Measurements from ENCODE around the gene COL11A1. TPM values are rescaled to one million over a fixed set of nuclear protein-coding genes. Genes with fewer than 3 reads are reported as not detected.
"Not testable (repeated sequence)": the region's sequence is repeated elsewhere in the genome, so short reads cannot be mapped to it uniquely, and the experiment has no call there.

Gene COL11A1
- total RNA-seq, 1 experiment from 2014 or later: not detected

DNA sequence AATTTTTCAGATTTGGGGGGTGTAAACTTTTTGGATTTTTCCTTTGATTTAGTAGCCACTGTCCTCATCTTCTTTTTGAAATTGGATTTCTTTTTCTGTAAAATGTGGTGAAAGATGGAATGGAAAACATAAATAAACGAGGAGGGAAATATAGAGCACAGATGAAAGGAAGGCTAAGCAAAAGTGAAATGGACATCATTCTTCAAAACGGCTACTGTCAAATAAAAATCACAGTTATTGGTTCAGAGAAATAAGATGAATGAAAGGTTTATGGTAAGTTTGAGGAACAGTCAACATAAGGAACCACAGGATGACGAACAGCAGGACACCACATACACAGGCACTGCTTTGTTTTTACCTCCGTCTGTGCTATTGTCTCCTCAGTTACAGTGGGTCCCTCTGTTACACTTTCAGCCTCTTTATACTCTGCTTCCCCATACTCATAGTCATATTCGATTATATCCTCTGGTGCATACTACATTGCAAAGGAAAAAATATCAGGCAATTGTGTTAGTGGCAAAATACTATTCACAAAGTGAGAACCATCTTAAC lies 82.4 kb downstream of the COL11A1 start:
- H3K27me3 ChIP-seq: 0 out of 2 replicates have a peak, but pooled peaks cover 3% of the 10 kb centered on the region
- H3K4me1 ChIP-seq: no peaks in the 10 kb centered on the region
- DNase-seq: no peak
- H3K4me3 ChIP-seq: no peak overlapping the region
- no peak overlapping the region for H3K27ac ChIP-seq
- no peaks in the 10 kb centered on the region for H3K36me3 ChIP-seq
- no peaks in the 10 kb centered on the region; the same call in 1 of the 2 replicates for H3K9me3 ChIP-seq (replicated peaks)

DNA sequence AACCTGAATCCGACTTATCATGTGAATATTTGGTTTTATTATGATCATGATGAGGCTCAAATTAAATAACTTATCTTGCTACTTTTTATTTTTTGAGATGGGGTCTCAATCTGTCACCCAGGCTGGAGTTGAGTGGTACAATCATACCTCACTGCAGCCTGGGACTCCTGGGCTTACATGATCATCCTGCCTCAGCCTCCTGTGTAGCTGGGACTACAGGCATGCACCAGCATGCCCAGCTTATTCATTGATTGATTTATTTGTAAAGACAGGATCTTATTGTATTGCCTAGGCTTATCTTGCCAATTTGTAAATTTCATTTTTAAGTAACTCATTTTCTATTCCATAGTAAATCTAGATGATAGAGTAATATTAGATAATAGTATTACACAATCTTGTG lies 84.3 kb downstream of the COL11A1 start:
- no peak overlapping the region for H3K27ac ChIP-seq
- DNase-seq: no peak
- H3K9me3 ChIP-seq (replicated peaks): no peaks in the 10 kb centered on the region
- no peaks in the 10 kb centered on the region for H3K4me1 ChIP-seq
- 0 out of 2 replicates have a peak, but pooled peaks cover 3% of the 10 kb centered on the region for H3K27me3 ChIP-seq
- H3K4me3 ChIP-seq: no peak overlapping the region
- no peaks in the 10 kb centered on the region for H3K36me3 ChIP-seq

DNA sequence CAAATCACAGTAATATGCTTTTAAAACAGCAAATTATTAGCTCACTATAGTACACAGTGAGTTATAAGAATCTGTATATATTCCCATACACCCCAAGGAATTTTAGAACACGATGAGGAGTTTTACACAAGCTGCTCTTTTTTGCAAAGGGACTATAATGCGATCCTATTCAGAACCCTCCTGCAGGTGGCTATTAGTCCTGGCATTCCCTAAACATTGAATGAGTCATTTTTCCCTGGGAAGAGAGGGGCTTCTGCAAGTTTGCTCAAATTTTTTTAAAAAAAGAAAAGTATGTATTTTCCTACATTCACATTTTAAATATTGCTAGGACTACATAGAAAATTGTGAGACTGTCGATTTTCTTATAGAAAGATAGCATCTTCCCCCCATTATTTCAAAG lies 106.3 kb downstream of the COL11A1 start:
- Histone ChIP-seq H3K4me3 (no peak overlapping the region), H3K36me3 (no peaks in the 10 kb centered on the region), H3K27ac (no peak overlapping the region), H3K27me3 (no peaks in the 10 kb centered on the region), H3K9me3 (replicated peaks) (no peaks in the 10 kb centered on the region), H3K4me1 (no peaks in the 10 kb centered on the region)
- no peak for DNase-seq

DNA sequence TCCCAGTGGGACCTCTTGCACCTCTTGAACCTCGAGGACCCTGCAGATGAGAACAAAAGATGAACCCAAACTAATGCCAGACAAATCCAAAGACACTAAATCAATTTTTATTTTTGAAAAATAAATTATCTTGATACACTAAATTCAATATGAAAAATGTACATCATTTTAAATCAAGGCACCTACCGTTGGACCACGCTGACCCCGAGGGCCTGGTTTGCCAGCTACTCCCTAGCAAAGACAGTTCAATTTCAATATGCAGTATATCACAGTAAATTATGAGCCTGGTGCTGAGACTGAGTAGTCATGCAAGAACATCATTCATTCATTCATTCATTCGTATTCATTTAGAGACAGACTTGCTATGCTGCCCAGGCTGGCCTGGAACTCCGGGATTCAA lies 129.4 kb downstream of the COL11A1 start:
- H3K36me3 ChIP-seq: no peaks in the 10 kb centered on the region
- H3K9me3 ChIP-seq (replicated peaks): no peaks in the 10 kb centered on the region
- H3K27me3 ChIP-seq: peaks cover 5% of the 10 kb centered on the region; the same call in 1 of the 2 replicates
- no peak overlapping the region for H3K27ac ChIP-seq
- no peaks in the 10 kb centered on the region for H3K4me1 ChIP-seq
- no peak for DNase-seq
- H3K4me3 ChIP-seq: no peak overlapping the region

DNA sequence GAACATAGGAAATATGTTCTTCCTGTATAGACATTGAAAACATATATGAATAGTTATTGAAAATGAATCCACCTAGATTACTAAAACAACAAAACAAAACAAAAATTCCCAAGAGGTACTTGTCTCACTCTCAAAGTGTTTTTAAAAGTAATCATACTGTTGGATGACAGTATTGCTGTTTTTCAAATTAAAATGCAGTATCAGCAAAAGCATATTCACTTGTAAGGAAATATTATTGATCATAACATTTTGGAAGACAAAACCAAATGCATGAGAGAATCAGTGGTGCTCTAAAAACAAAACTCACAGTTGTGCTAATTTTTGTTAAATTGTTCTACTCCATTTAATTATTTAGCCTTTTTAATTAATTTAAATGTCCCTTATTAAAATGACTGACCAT lies 131.0 kb downstream of the COL11A1 start:
- H3K27ac ChIP-seq: no peak overlapping the region
- no peaks in the 10 kb centered on the region for H3K9me3 ChIP-seq (replicated peaks)
- DNase-seq: no peak
- no peaks in the 10 kb centered on the region for H3K36me3 ChIP-seq
- H3K4me3 ChIP-seq: no peak overlapping the region
- no peaks in the 10 kb centered on the region for H3K4me1 ChIP-seq
- H3K27me3 ChIP-seq: peaks cover 5% of the 10 kb centered on the region; the same call in 1 of the 2 replicates

DNA sequence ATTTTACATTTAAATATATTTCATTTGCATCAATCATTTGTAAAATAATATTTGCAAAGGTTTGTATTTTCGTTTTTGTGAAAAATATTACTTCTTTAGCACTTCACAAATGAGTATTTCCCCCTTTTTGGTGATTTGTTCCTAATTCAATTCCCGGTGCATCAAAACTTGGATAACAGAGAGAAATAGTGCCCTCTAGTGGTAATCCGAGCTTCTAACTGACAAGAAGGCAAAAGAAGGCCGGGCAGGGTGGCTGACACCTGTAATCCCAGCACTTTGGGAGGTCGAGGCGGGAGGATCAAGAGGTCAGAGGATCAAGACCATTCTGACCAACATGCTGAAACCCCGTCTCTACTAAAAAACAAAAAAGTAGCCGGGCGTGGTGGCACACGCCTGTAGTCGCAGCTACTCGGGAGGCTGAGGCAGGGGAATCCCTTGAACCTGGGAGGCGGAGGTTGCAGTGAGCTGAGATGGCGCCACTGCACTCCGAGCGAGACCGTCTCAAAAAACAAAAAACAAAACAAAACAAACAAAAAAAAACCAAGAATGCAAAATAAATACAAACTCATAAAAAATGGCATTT lies 137.7 kb downstream of the COL11A1 start:
- peak; percentile 27 to 73 for DNase-seq
- Histone ChIP-seq H3K4me1 (no peaks in the 10 kb centered on the region; the same call in 1 of the 2 replicates), H3K4me3 (no peak overlapping the region), H3K27ac (no peak overlapping the region), H3K9me3 (replicated peaks) (no peaks in the 10 kb centered on the region), H3K36me3 (no peaks in the 10 kb centered on the region), H3K27me3 (no peaks in the 10 kb centered on the region)

DNA sequence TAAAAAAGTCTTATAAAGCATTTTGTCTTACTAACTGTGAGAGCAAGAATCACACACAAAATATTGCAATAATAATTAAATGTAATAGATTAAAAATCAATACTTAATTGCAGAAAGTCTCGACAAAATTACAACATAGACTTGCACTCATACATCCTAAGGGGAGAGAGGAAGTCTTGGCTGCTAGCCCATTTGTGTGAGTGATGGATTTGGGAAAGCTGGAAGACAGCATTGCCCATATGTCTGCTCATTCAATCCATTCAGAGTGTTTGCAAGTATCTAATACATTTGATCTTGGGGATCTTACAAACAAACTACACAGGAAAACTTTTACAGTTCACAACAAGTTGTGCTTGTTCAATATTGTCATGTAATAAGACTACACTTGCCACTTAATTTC lies 140.5 kb downstream of the COL11A1 start:
- Histone ChIP-seq H3K27me3 (no peaks in the 10 kb centered on the region), H3K9me3 (replicated peaks) (no peaks in the 10 kb centered on the region), H3K36me3 (no peaks in the 10 kb centered on the region), H3K27ac (no peak overlapping the region), H3K4me1 (no peaks in the 10 kb centered on the region; the same call in 1 of the 2 replicates), H3K4me3 (no peak overlapping the region)
- DNase-seq: no peak

DNA sequence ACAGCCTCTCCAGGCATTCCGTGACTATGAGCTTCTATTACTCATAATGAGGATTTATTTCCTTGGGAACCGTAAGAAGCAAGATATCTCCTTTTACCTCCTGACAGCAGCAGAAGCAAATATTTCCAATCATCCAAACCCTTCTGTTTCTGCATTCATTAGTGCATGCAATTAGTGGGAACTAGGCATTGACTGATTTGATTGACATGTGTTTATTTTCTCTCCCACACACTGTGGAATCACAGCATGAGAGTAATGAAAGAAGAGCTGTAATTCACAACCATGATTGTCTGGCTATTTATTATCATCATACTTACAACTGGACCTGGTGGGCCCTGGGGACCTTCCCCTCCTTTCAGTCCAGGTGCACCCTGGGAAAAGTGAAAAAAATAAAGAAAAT lies 146.8 kb downstream of the COL11A1 start:
- H3K36me3 ChIP-seq: no peaks in the 10 kb centered on the region
- no peak for DNase-seq
- H3K4me3 ChIP-seq: no peak overlapping the region
- H3K9me3 ChIP-seq (replicated peaks): no peaks in the 10 kb centered on the region
- no peaks in the 10 kb centered on the region for H3K4me1 ChIP-seq
- no peak overlapping the region for H3K27ac ChIP-seq
- H3K27me3 ChIP-seq: no peaks in the 10 kb centered on the region

DNA sequence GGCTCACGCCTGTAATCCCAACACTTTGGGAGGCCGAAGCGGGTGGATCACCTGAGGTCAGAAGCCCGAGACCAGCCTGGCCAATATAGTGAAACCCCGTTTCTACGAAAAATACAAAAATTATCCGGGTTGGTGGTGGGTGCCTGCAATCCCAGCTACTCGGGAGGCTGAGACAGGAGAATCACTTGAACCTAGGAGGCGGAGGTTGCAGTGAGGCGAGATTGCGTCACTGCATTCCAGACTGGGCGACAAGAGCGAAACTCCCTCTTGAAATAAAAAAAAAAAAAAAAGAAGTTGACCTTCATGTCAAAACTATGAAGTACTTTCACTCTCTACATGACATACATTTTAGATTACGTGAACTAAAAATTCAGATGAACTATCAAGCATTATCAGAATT lies 153.7 kb downstream of the COL11A1 start:
- H3K27ac ChIP-seq: no peak overlapping the region
- H3K4me3 ChIP-seq: no peak overlapping the region
- H3K36me3 ChIP-seq: no peaks in the 10 kb centered on the region
- H3K27me3 ChIP-seq: no peaks in the 10 kb centered on the region
- H3K9me3 ChIP-seq (replicated peaks): no peaks in the 10 kb centered on the region
- H3K4me1 ChIP-seq: no peaks in the 10 kb centered on the region
- no peak for DNase-seq

DNA sequence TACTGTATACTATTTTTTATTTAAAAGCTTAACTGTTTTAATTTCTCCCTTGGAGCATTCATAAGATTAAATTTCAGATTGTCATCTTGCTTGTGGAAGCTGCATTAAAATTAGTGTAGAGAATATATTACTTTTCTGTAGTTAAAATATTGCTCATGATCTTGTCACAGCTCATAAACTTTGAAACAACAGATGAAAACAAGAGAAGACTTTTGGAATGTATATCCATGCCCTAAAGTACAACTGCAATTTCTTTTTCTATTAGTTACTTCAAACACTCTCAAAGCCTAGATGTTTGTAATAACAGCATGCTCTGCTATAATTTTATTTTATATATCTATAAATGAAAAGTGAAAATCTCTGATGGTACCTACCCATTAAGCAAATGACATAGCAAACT lies 155.9 kb downstream of the COL11A1 start:
- no peak overlapping the region for H3K27ac ChIP-seq
- no peaks in the 10 kb centered on the region for H3K4me1 ChIP-seq
- H3K27me3 ChIP-seq: no peaks in the 10 kb centered on the region
- no peak for DNase-seq
- no peak overlapping the region for H3K4me3 ChIP-seq
- no peaks in the 10 kb centered on the region for H3K9me3 ChIP-seq (replicated peaks)
- H3K36me3 ChIP-seq: no peaks in the 10 kb centered on the region

DNA sequence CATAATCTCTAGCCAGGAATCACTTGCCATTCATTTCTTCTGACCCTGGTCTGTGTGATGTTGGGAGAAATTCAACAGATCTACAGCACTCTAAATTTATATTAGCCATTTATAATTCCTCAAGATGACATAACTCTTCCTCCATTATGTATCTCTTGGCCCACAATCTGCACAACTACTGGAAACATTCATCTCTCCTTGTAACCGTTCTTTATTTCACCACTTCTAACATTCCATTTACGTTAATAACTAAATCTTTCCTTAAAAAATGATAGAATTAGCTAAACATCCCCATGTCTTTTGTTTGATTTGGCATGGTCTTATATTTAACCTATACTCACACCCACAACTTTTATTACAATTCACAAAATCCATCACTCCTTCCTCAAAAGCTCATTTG lies 166.0 kb downstream of the COL11A1 start:
- Histone ChIP-seq H3K27ac (no peak overlapping the region), H3K4me1 (no peaks in the 10 kb centered on the region), H3K27me3 (no peaks in the 10 kb centered on the region), H3K9me3 (replicated peaks) (no peaks in the 10 kb centered on the region), H3K36me3 (no peaks in the 10 kb centered on the region), H3K4me3 (no peak overlapping the region)
- DNase-seq: no peak

DNA sequence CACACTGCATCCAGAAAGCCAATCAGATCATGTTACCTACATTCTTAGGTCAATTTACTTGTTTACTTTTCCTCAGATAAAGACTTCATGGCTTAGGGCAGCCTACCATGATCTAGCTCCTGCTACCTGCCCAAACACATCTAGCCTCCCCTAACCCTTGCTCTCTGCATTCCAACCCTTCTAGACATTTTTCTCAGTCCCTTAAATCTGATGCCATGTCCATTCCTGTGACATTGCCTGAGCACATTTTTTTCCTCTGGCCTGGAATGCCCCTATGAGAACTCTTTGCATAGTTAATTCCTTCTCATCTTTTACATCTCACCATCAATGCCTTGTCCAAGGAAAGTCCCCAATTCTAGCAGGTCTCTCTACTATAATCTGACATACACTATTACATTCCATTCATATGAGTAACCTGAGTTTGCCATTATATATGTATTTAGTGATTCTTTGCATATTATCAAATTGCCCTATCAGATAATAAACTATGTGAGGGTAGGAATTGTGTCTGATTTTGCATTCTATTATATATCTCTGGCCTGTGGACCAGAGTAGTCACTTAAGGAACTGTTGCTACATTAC lies 166.9 kb downstream of the COL11A1 start:
- Histone ChIP-seq H3K9me3 (replicated peaks) (no peaks in the 10 kb centered on the region), H3K27ac (no peak overlapping the region), H3K4me1 (no peaks in the 10 kb centered on the region), H3K4me3 (no peak overlapping the region), H3K27me3 (no peaks in the 10 kb centered on the region), H3K36me3 (no peaks in the 10 kb centered on the region)
- DNase-seq: no peak

DNA sequence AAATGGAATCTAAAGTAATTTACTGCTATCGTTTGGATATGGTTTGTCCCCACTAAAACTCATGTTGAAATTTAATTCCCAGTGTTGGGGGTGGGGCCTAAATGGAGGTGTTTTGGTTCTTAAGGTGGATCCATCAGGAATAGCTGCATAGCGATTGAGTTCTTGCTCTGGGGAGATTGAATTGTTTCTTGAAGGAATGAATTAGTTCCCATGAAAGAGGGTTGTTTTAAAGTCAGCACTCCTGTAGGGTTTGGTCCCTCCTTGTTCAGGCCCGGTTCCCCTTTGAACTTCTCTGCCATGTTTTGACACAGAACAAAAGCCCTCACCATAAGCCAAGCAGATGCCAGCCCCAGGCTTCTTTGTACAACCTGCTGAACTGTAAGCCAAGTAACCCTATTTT lies 170.9 kb downstream of the COL11A1 start:
- DNase-seq: no peak
- no peaks in the 10 kb centered on the region for H3K4me1 ChIP-seq
- no peaks in the 10 kb centered on the region for H3K9me3 ChIP-seq (replicated peaks)
- H3K4me3 ChIP-seq: no peak overlapping the region
- no peaks in the 10 kb centered on the region for H3K36me3 ChIP-seq
- no peak overlapping the region for H3K27ac ChIP-seq
- H3K27me3 ChIP-seq: no peaks in the 10 kb centered on the region

DNA sequence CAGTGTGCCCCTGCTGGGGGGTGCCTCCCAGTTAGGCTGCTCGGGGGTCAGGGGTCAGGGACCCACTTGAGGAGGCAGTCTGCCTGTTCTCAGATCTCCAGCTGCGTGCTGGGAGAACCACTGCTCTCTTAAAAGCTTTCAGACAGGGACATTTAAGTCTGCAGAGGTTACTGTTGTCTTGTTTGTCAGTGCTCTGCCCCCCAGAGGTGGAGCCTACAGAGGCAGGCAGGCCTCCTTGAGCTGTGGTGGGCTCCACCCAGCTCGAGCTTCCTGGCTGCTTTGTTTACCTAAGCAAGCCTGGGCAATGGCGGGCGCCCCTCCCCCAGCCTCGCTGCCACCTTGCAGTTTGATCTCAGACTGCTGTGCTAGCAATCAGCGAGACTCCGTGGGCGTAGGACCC lies 175.0 kb downstream of the COL11A1 start:
- H3K4me1 ChIP-seq; H3K27ac ChIP-seq; H3K9me3 ChIP-seq (replicated peaks); DNase-seq; H3K36me3 ChIP-seq; H3K4me3 ChIP-seq; H3K27me3 ChIP-seq: not testable (repeated sequence)

DNA sequence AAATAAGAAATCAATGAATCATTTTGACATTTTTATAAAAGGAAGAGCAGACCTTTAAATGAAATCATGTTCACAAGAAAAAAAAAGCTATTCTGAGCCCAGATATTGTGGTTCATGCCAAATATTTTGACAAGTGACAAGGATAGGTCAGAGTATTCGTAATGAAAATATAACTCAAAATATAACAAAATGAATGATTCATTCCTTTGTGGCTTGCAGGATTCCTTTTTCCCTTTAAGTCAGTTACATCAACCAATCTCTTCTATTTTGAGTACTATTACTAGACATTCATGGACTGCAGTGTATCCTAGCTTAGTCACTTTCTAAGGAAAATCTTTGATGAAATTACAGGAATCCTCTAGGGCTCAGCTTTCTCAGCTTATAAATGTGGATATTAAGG lies 188.7 kb downstream of the COL11A1 start:
- no peak for DNase-seq
- no peak overlapping the region for H3K4me3 ChIP-seq
- H3K36me3 ChIP-seq: no peaks in the 10 kb centered on the region
- H3K27ac ChIP-seq: no peak overlapping the region
- no peaks in the 10 kb centered on the region for H3K9me3 ChIP-seq (replicated peaks)
- no peaks in the 10 kb centered on the region for H3K27me3 ChIP-seq
- H3K4me1 ChIP-seq: no peaks in the 10 kb centered on the region

DNA sequence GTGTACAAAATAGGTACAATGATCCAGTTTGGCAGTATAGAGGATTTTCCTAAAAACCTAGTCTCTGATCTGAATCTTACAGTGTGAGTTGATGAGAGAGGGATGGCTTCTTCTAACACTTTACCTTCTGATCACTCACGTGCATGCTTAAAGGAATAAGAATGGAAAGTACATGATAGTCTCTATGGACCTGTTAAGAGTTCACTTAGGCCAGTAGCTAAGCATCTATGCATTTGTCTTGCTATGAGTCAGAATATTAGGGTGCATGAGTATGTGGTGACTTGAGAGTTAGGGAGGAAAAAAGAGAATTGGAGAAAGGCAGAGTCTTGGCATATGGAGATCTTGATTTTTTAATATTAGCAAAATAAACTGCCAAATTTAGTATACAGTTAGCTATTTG lies 206.3 kb downstream of the COL11A1 start:
- Histone ChIP-seq H3K27me3 (no peaks in the 10 kb centered on the region), H3K36me3 (no peaks in the 10 kb centered on the region), H3K4me1 (no peaks in the 10 kb centered on the region), H3K9me3 (replicated peaks) (no peaks in the 10 kb centered on the region), H3K27ac (no peak overlapping the region), H3K4me3 (no peak overlapping the region)
- no peak for DNase-seq
